NCI-H2196 (cell line): ENCODE results near the gene NLRX1.
A peak's percentile ranks its signal among the peaks of the same experiment; 100 is the strongest.
"Not testable (repeated sequence)": the region's sequence is repeated elsewhere in the genome, so short reads cannot be mapped to it uniquely, and the experiment has no call there.

Experiments used
- DNase-seq: peaks from one replicate; lab custom pipeline; 2025; ENCODE audit not compliant: unreplicated experiment; lab: John Stamatoyannopoulos, UW

Gene NLRX1

DNA sequence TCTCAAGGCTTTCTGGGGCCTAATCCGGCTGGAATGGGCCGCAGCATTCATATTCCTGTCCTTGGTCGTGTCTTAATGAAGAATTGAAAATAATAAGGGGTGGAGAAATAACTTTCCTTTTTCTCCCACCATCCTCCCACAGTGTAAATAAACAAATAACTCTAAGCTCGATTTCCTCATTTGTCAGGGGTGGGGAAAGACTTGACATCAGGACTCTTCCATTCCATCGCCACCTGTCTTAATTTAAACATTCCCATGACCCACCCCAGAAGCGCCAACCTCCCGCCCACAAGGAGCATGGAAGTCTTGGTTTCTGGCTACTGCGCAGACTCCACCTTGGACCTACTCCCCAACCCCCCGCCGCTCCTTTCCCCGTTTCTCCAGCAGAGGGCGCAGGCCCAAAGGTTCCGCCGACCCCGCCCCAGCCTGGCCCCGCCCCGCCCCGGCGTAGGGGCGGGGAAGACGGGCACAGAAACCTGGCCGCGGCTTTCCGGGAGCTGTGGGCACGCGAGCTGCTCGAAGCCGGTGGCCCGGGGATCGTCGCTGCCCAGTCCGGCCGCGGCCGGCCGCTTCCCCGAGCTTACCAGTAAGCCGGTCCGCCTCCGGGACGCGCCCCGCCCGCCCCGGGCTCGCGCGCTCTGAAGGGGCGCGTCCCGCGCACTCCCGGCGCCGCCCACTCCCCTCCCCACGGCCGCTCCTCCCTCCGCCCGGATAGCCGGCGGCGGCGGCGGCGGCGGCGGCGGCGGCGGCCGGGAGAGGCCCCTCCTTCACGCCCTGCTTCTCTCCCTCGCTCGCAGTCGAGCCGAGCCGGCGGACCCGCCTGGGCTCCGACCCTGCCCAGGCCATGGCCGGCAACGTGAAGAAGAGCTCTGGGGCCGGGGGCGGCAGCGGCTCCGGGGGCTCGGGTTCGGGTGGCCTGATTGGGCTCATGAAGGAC lies 37.3 kb downstream of the NLRX1 start, which contains the start of gene CBL:
TSS of gene CBL (plus strand) at position 766 of the 937 bp plus-strand sequence. CDS start at position 845, 79 bp downstream.
- peak; percentile 95 for DNase-seq

DNA sequence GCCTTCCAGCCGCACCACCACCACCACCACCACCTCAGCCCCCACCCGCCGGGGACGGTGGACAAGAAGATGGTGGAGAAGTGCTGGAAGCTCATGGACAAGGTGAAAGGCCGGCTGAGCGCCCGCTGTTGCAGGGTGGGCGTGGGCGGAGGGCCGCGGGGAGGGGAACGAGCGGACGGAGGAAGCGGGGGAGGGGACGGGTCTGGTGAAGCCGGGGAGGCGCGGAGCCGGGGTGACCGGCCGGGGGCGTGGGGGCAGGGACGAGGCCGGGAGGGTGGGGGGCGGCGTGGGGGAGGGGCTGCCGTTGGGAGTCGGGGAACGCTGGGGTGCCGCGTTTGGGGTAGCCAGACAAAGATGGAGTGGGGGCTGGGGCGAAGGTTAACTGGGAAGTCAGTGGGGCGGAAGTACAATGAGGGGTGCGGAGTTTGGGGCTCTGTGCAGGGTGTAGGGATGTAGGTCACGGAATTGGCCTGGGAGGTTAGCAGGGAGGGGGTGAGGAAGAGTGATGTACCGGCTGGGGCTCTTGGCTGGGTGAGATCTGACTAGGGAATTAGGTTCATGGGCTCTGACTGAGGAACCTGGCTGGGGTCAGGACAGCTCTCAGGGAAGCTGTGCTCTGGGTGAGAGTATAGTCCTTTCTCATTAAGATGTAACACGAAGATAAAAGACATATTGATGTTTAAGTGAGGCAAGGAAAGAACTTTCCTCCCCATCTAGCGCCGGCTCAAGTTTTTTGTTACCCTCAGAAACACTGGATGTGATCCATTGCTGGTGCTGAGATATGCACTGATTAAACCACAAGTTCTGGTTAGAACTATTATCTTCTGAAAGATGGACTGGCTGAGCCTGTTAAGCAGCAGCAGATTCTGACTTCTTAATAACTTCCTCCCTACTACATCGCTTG lies 38.2 kb downstream of the NLRX1 start:
- no peak for DNase-seq

DNA sequence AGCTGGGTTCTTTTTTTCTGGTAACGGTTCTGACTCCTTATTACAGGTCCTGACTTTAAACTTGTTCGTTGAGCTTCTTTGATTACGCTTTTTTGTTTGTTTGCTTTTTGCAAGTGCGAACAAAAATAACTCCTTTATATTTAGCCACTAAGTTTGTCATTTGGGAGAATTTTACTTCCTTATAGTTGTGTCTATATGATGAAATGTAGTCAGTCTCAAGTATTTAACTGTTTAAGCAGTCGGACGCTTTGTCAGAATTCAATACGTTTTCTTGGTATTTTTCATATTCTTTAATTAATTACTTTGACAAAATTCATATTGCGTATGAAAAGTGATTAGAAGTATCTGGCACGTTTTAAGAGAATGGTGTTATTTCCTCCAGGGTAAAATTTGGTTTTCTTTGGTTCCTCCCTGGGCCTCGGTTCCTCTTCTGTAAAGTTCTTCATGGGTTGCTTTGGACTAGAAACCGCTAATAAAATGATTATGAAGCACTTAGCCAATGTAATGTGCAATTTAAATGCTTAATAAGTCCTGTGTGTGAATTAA lies 39.0 kb downstream of the NLRX1 start:
- DNase-seq, result no peak

DNA sequence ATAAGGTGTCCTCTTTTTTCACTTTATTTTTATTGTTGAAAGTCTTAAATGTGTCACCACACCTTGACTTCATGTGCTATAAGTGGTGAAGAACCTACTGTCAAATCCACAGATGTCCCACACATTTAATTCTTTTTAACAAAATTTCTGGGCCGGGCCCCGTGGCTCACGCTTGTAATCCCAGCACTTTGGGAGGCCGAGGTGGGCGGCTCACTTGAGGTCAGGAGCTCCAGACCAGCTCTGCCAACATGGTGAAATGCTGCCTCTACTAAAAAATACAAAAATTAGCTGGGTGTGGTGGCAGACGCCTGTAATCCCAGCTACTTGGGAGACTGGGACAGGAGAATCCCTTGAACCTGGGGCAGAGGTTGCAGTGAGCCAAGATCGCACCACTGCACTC lies 40.7 kb downstream of the NLRX1 start:
- no peak for DNase-seq

DNA sequence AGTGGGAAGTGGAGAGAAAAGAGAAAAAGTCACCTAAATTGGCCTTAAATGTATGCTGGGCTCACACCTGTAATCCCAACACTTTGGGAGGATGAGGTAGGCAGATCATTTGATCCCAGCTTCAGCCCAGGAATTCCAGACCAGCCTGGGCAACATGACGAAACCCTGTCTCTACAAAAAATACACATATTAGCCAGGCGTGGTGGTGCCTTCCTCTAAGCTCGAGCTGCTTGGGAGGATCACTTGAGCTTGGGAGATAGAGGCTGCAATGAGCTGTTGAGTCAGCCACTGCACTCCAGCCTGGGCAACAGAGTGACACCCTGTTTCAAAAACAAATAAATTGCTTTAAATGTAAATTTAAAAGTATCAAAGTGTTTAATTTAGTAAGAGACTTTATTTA lies 41.5 kb downstream of the NLRX1 start:
- DNase-seq, result no peak

DNA sequence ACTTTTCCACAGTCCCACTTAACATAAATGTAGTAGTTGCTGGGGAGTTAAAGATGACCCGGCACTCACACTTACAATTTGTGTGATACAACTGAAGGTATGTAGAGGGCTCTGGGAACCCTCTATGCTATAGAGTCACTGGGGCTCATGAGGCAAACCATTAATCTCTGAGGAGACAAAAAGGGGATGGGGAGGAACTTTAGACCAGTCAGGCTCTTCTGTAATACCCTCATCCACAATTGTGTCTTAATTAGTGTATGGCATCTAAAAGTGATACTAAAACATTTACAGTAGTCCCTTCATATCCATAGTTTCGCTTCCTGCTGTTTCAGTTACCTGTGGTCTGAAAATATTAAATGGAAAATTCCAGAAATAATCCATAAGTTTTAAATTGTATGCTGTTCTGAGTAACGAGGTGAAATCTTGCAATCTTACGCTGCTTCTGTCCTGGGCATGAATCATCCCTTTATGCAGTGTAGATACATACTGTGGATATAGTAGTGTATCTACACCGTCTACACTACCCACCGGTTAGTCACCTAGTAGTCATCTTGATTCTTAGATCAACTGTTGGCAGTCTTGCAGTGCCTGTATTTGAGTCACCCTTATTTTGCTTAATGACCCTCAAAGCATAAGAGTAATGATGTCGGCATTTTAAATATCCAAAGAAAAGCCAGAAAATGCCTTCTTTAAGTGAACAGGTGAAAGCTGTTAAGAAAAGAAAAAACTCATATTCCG lies 49.8 kb downstream of the NLRX1 start:
- no peak for DNase-seq

DNA sequence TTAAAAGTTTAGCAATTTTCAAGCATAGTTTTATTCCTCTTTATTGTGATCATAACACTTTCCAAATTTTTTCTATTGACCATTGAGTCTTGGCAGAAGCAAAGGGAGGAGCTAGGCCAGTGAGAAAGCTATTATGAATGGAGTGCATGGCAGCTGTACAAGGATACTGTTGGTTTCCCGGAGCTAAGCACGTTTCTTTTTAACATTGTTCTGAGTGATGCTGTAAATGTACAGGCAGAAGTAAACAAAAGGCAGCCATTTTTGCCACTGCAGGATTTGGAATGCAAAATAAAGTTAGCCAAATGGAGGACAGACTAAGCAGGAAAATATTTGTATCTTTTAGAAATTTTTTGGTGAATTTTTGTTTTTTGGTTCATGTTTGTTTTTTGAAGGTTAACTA lies 53.8 kb downstream of the NLRX1 start:
- peak; percentile 52 for DNase-seq

DNA sequence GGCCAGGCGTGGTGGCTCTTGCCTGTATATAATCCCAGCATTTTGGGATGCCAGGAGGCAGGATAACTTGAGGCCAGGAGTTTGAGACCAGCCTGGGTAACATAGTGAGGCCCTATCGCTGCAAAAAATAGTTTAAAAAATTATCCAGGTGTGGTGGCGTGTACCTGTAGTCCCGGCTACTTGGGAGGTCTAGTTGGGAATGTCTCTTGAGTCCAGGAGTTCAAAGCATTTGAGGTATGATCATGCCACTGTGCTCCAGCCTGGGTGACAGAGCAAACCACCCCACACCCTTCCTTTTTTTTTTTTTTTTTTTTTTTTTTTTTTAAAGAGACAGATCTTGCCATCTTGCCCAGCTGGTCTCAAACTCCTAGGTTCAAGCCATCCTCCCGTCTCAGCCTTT lies 54.4 kb downstream of the NLRX1 start:
- no peak for DNase-seq

DNA sequence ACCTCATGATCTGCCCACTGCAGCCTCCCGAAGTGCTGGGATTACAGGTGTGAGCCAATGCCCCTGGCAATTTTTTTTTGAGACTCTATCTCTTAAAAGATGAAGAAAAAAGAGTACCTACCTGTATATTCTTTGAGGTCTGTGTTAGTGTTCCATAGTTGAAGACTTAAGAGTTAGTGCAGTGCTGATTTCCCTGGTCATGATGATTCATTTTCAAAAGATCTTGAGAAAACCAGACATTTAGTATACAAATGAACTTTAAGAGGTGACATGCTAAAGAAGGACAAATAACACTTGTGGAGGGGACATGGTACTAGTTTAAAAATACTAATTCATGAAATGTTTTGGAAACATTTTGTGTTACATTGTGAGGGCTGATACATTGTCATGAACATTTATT lies 55.3 kb downstream of the NLRX1 start:
- DNase-seq, result no peak

DNA sequence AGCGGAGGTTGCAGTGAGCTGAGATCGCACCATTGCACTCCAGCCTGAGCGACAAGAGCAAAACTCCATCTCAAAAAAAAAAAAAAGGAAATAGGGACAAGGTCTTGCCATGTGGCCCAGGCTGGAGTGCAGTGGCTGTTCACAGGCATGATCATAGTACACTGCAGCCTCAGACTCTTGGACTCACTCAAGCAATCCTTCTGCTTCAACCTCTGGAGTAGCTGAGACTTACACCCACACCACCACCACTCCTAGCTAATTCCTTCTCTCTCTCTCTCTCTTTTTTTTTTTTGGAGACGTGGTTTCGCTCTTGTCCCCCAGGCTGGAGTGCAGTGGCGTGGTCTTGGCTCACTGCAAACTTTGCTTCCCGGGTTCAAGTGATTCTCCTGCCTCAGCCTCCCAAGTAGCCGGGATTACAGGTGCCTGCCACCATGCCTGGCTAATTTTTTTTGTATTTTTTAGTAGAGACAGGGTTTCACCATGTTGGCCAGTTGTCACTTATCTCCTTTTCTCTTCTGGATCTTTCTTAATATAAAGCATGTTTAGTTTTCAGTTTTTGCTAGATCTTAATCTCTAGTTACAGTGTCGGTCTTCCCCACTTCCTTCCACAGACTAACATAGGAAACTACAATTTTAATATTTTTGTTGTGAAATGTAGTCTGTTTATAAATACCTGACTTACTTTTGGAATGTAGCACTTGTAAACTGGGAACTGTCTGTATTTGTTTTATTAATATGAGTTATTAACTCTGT lies 60.2 kb downstream of the NLRX1 start:
- not testable (repeated sequence) for DNase-seq

DNA sequence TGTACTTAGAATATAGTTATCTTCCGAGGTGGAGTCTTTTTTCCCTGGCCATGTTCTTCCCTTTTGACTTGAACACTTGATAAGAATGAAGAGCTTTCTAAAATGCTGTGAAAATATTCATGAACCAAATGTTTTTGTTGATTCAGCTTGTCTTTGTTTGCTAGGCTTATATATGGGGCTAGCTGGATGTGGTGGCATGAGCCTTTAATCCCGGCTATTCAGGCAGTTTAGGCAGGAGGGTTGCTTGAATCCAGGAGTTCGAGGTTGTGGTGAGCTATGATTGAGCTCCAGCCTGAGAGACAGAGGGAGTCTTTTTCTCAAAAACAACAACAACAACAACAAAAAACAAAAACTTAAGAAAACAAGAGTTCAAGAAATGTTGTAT lies 60.8 kb downstream of the NLRX1 start:
- DNase-seq, result no peak

DNA sequence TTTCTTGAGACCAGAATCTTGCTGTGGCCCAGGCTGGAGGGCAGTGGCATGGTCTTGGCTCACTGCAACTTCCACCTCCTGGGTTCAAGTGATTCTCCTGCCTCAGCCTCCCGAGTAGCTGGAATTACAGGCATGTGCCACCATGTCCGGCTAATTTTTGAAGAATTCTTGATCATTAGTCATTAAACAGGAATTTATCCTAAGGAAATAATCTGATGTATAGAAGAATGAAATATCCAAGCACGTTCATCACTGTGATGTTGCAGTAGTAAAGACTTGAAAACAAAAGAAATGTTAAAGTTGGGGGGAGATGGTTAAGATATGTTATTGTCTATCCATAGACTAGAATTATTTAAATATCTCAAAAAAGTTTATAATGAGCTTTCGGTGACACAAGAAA lies 61.2 kb downstream of the NLRX1 start:
- no peak for DNase-seq
